HG03064 (cell line): Measurements from ENCODE around the gene APP.
"Not testable (repeated sequence)": the region's sequence is repeated elsewhere in the genome, so short reads cannot be mapped to it uniquely, and the experiment has no call there.

Source experiments
- ATAC-seq: cut with Tn5 transposase; IDR thresholded peaks from one replicate; pipeline ENCODE4 v1.9.1; 2021; ENCODE audit warnings: low read depth; ENCODE audit not compliant: unreplicated experiment

Gene APP

GRCh38 chr21:26036916-26037315 lies 133.7 kb downstream of the APP start:
- no peak for ATAC-seq

GRCh38 chr21:26032263-26032662 lies 138.3 kb downstream of the APP start:
- no peak for ATAC-seq

- ATAC-seq = no peak
Measured at GRCh38 chr21:26028183-26028582, 142.4 kb downstream of the APP start.

- ATAC-seq = no peak
Measured at GRCh38 chr21:26027696-26028095, 142.9 kb downstream of the APP start.

- ATAC-seq = no peak
Measured at GRCh38 chr21:26025536-26026512, 144.7 kb downstream of the APP start.

GRCh38 chr21:26023406-26023805 lies 147.2 kb downstream of the APP start:
- not testable (repeated sequence) for ATAC-seq

GRCh38 chr21:26022598-26023337 lies 147.8 kb downstream of the APP start:
- not testable (repeated sequence) for ATAC-seq

- ATAC-seq = no peak
Measured at GRCh38 chr21:26020510-26020909, 150.1 kb downstream of the APP start.

- ATAC-seq = no peak
Measured at GRCh38 chr21:26020081-26020480, 150.5 kb downstream of the APP start.

GRCh38 chr21:26019236-26019635 lies 151.3 kb downstream of the APP start:
- no peak for ATAC-seq

- no peak for ATAC-seq
Measured at GRCh38 chr21:26013970-26014369, 156.6 kb downstream of the APP start.

- not testable (repeated sequence) for ATAC-seq
Measured at GRCh38 chr21:26012482-26012881, 158.1 kb downstream of the APP start.

- no peak for ATAC-seq
Measured at GRCh38 chr21:26011292-26011940, 159.2 kb downstream of the APP start.

- no peak for ATAC-seq
Measured at GRCh38 chr21:26007951-26008498, 162.5 kb downstream of the APP start.

GRCh38 chr21:26005464-26005863 lies 165.1 kb downstream of the APP start:
- ATAC-seq = no peak

- ATAC-seq = no peak
Measured at GRCh38 chr21:26003404-26003803, 167.2 kb downstream of the APP start.

GRCh38 chr21:26001356-26001755 lies 169.2 kb downstream of the APP start:
- no peak for ATAC-seq

- no peak for ATAC-seq
Measured at GRCh38 chr21:25999921-26000582, 170.5 kb downstream of the APP start.

- ATAC-seq = no peak
Measured at GRCh38 chr21:25997788-25998611, 172.6 kb downstream of the APP start.
